Measurements from ENCODE around the gene PRPF38B. TPM values are rescaled to one million over a fixed set of nuclear protein-coding genes. Genes with fewer than 3 reads are reported as not detected.
A peak's percentile ranks its signal among the peaks of the same experiment; 100 is the strongest.

PRPF38B gene
- total and polyA plus RNA-seq, 12 donors, result 11.2 to 42.7 (median 13.9) TPM

DNA sequence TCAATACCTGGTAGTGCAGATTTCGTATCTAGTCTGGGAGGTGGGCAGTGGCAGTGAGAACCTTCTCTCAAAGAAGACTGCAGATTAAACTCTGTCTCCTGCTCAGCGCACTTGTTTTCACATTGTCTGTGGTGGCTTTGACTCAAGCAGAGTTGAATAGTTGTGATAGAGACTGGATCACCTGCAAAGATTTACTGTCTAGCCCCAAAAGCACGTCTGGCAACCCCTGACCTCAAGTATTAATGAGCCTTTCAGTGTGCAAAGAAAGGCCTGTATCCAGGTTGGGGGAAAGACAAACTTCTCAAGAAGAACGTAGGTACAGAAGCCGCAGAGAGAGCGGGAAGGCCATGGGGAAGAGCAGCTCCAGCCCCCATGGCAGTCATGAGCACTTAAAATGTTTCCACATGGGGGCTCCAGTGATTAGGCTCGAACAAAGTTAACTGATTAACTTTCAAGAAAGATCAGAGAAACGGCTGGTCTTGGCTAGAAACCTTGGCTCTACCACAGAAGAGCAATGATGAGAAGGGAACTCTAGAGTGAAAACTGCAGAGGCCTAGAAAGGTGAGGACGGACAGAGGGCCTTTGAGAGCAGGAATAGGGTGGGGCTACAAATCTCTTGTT is 46.4 kb upstream of the PRPF38B start:
- peaks cover 0 to 41% (median 0%) of the 10 kb centered on the region in 9 donors for H3K4me1 ChIP-seq
- DNase-seq (no peak), ATAC-seq (no peak)
- intact Hi-C loops (cut with DNase I), result loop anchor here in 5 of 10 donors (2.0 to 10.0 kb wide), 4 partner anchors 49 to 133 kb away; partner anchors contain the start of gene PRPF38B (in 1 of the 5)
- H3K9me3 ChIP-seq, result no peaks in the 10 kb centered on the region
- 80 to 86% methylated on average over 9 of the region's 9 CpGs for WGBS, 2 donors
- peak overlapping the region in 5 of 10 donors; percentile 38 to 90 (median 47) for H3K27ac ChIP-seq
- H3K27me3 ChIP-seq, result no peaks in the 10 kb centered on the region
- TF ChIP-seq, protein P1, sequence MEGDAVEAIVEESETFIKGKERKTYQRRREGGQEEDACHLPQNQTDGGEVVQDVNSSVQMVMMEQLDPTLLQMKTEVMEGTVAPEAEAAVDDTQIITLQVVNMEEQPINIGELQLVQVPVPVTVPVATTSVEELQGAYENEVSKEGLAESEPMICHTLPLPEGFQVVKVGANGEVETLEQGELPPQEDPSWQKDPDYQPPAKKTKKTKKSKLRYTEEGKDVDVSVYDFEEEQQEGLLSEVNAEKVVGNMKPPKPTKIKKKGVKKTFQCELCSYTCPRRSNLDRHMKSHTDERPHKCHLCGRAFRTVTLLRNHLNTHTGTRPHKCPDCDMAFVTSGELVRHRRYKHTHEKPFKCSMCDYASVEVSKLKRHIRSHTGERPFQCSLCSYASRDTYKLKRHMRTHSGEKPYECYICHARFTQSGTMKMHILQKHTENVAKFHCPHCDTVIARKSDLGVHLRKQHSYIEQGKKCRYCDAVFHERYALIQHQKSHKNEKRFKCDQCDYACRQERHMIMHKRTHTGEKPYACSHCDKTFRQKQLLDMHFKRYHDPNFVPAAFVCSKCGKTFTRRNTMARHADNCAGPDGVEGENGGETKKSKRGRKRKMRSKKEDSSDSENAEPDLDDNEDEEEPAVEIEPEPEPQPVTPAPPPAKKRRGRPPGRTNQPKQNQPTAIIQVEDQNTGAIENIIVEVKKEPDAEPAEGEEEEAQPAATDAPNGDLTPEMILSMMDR (IDR thresholded peaks at IDR 0.05), result no peak
- no peak overlapping the region for H3K4me3 ChIP-seq
- H3K36me3 ChIP-seq, result peaks cover 0 to 9% (median 0%) of the 10 kb centered on the region in 9 donors

DNA sequence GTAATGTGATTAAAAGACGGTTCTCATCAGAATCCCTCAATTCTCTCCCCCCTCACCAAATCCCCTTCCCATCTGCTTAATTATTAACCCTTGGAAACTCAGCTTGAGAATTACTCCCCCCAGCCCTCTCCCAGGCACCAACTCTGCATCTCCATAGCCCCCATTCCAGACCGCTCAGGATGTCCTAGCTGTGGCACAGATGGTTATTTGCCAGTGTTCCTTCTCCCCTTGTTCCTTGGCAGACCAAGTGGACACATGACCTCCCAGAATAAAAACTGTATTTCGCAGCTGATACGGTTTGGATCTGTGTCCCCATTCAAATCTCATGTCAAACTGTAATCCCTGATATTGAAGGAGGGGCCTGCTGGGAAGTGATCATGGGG is 45.9 kb upstream of the PRPF38B start:
- peaks cover 0 to 9% (median 0%) of the 10 kb centered on the region in 9 donors for H3K36me3 ChIP-seq
- WGBS, 2 donors, result 73 to 74% methylated on average over 4 of the region's 4 CpGs
- intact Hi-C loops (cut with DNase I), result loop anchor here in 3 of 10 donors (5.0 to 10.0 kb wide), 3 partner anchors 49 to 134 kb away; partner anchors contain the start of gene PRPF38B (in 1 of the 3)
- ATAC-seq, result peak in 6 of 8 donors; percentile 6 to 56 (median 40)
- H3K4me1 ChIP-seq, result peaks cover 0 to 41% (median 0%) of the 10 kb centered on the region in 9 donors
- peak overlapping the region in 1 of 10 donors; percentile 10 for H3K4me3 ChIP-seq
- TF ChIP-seq, protein P1 (IDR thresholded peaks at IDR 0.05), result no peak
- no peak for DNase-seq
- no peaks in the 10 kb centered on the region for H3K27me3 ChIP-seq
- peak overlapping the region in 7 of 10 donors; percentile 10 to 90 (median 43) for H3K27ac ChIP-seq
- no peaks in the 10 kb centered on the region for H3K9me3 ChIP-seq

DNA sequence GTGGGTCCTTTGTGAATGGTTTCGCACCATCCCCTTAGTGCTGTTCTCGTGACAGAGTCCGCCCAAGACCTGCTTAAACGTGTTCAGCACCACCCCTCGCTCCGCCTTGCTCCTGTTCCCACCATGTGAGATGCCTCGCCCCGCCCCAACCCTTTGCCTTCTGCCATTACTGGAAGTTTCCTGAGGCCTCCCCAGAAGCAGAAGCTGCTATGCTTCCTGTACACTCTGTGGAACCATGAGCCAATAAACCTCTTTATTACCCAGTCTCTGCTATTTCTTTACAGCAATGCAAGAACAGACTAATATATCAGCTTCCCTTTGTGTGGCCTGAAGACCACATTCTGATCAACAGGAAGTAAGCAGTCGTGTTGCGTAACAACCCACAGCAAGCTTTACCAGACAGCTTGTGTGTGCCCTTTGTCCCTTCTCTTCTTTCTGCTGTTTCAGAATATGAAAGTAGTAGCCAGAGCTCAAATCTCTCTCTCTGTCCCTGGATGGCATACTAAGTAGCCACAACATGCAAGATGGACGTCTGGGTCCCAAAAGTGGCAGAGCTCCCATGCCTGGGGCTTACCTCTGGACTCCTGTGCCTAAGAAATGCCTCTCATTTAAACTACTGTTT is 45.4 kb upstream of the PRPF38B start:
- no peaks in the 10 kb centered on the region for H3K27me3 ChIP-seq
- peaks cover 0 to 9% (median 0%) of the 10 kb centered on the region in 9 donors for H3K36me3 ChIP-seq
- WGBS, 2 donors, result 86 to 89% methylated on average over 11 of the region's 11 CpGs
- peak overlapping the region in 7 of 10 donors; percentile 10 to 90 (median 47) for H3K27ac ChIP-seq
- DNase-seq (peak; percentile 60 to 65), ATAC-seq (peak; percentile 61 to 83 (median 76))
- peak overlapping the region in 1 of 10 donors; percentile 10 for H3K4me3 ChIP-seq
- H3K4me1 ChIP-seq, result peaks cover 0 to 41% (median 0%) of the 10 kb centered on the region in 9 donors
- intact Hi-C loops (cut with DNase I), result loop anchor here in 3 of 10 donors (5.0 to 10.0 kb wide), 3 partner anchors 48 to 134 kb away; partner anchors contain the start of gene PRPF38B (in 1 of the 3)
- H3K9me3 ChIP-seq, result peaks cover 0 to 5% (median 0%) of the 10 kb centered on the region in 11 donors
- TF ChIP-seq, protein P1 (IDR thresholded peaks at IDR 0.05), result no peak

DNA sequence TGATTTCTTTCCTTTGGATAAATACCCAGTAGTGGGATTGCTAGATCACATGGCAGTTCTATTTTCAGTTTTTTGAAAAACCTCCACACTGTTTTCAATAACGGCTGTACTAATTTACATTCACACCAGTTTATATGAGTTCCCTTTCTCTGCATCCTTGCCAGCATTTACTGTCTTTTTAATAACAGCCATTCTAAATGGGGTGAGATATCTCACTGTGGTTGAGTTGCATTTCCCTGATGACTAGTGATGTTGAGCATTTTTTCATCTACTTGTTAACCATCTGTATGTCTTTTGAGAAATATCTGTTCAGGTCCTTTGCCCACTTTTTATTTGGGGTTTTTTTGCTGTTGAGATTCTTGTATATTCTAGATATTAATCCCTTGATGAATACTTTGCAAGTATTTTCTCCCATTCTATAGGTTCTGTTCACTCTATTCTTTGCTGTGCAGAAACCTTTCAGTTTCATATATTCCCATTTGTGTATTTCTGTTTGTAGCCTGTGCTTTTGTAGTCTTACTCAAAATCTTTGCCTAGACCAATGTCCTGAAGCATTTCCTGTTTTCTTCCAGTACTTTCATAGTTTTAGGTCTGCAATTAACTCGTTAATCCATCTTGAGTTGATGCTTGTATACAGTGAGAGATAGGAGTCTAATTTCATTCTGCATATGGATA is 38.5 kb upstream of the PRPF38B start:
- Histone ChIP-seq H3K4me1 (peaks cover 0 to 3% (median 0%) of the 10 kb centered on the region in 9 donors), H3K4me3 (no peak overlapping the region), H3K27me3 (no peaks in the 10 kb centered on the region), H3K27ac (no peak overlapping the region), H3K36me3 (peaks cover 0 to 13% (median 0%) of the 10 kb centered on the region in 9 donors), H3K9me3 (peaks cover 0 to 15% (median 0%) of the 10 kb centered on the region in 11 donors)
- DNase-seq (no peak), ATAC-seq (no peak)
- intact Hi-C loops (cut with DNase I), result no loop called here
- 67 to 82% methylated on average over 2 of the region's 2 CpGs for WGBS, 2 donors
- TF ChIP-seq, protein P1 (IDR thresholded peaks at IDR 0.05), result no peak
